ENCODE results near the gene SOX12. TPM values are rescaled to one million over a fixed set of nuclear protein-coding genes. Genes with fewer than 3 reads are reported as not detected.

SOX12 gene
- total RNA-seq, 1 donor from 2014 or later: 39.6 TPM

GRCh38 chr20:278607-279571 lies 46.5 kb upstream of the SOX12 start:
- H3K27ac Mint-ChIP-seq (ENCODE audit: unreplicated experiment): no peak overlapping the region
- H3K4me3 Mint-ChIP-seq (ENCODE audit: unreplicated experiment): no peak overlapping the region
- no peaks in the 10 kb centered on the region for H3K27me3 Mint-ChIP-seq (ENCODE audit: low read depth)
- no peak for DNase-seq (ENCODE audit: low spot score)
- no peaks in the 10 kb centered on the region for H3K9me3 Mint-ChIP-seq (ENCODE audit: low read depth)
- H3K4me1 Mint-ChIP-seq (ENCODE audit: low read depth): no peaks in the 10 kb centered on the region
- TF ChIP-seq CTCF (IDR thresholded peaks at IDR 0.05): no peak
- H3K36me3 Mint-ChIP-seq (ENCODE audit: low read depth): peaks cover 33% of the 10 kb centered on the region

DNA sequence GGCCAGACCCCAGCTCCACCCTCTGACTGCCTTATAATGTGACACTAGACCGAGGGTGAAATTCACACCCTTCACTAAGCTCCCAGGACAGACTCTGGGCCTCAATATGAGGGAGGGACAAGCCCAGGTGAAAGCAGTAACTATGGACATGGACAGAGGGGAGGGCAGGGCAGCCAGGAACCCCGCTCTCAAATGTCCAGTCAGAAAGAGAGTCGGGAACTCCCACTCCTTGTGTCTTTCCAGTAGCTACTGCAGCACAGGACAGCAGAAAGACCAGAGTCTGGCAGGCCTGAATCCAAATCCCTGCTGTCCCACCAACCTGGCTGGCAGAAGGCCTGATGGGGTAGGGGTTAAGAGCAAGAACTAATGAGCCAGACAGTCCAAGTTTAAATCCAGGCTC lies 41.2 kb upstream of the SOX12 start:
- no peak overlapping the region for H3K27ac Mint-ChIP-seq (ENCODE audit: unreplicated experiment)
- no peak overlapping the region for H3K4me3 Mint-ChIP-seq (ENCODE audit: unreplicated experiment)

DNA sequence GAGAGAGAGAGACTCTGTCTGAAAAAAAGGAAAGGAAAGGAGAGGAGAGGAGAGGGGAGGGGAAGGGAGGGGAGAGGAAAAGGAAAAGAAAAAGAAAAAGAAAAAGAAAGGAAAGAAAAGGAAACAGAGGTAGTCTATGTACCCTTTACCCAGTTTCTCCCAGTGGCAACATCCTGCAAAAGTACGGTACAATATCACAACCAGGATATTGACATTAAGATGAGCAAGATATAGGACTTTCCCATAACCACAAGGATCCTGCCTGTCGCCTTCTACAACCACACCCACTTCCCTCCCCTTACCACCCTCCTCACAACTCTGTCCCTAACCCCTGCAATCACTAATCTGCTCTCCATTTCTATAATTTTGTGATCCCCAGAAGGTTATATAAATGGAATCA lies 38.8 kb upstream of the SOX12 start:
- H3K27me3 Mint-ChIP-seq (ENCODE audit: low read depth): no peaks in the 10 kb centered on the region
- TF ChIP-seq CTCF (IDR thresholded peaks at IDR 0.05): no peak
- no peak overlapping the region for H3K27ac Mint-ChIP-seq (ENCODE audit: unreplicated experiment)
- peaks cover 13% of the 10 kb centered on the region for H3K4me1 Mint-ChIP-seq (ENCODE audit: low read depth)
- DNase-seq (ENCODE audit: low spot score): no peak
- peaks cover 4% of the 10 kb centered on the region for H3K9me3 Mint-ChIP-seq (ENCODE audit: low read depth)
- peaks cover 7% of the 10 kb centered on the region for H3K36me3 Mint-ChIP-seq (ENCODE audit: low read depth)
- no peak overlapping the region for H3K4me3 Mint-ChIP-seq (ENCODE audit: unreplicated experiment)

More for the DNA sequence above, 41.2 kb upstream of the SOX12 start:
- Mint-ChIP-seq H3K9me3 (ENCODE audit: low read depth) (peaks cover 2% of the 10 kb centered on the region), H3K27me3 (ENCODE audit: low read depth) (no peaks in the 10 kb centered on the region), H3K4me1 (ENCODE audit: low read depth) (peaks cover 5% of the 10 kb centered on the region), H3K36me3 (ENCODE audit: low read depth) (peaks cover 9% of the 10 kb centered on the region)
- no peak for DNase-seq (ENCODE audit: low spot score)
- TF ChIP-seq CTCF (IDR thresholded peaks at IDR 0.05): no peak

DNA sequence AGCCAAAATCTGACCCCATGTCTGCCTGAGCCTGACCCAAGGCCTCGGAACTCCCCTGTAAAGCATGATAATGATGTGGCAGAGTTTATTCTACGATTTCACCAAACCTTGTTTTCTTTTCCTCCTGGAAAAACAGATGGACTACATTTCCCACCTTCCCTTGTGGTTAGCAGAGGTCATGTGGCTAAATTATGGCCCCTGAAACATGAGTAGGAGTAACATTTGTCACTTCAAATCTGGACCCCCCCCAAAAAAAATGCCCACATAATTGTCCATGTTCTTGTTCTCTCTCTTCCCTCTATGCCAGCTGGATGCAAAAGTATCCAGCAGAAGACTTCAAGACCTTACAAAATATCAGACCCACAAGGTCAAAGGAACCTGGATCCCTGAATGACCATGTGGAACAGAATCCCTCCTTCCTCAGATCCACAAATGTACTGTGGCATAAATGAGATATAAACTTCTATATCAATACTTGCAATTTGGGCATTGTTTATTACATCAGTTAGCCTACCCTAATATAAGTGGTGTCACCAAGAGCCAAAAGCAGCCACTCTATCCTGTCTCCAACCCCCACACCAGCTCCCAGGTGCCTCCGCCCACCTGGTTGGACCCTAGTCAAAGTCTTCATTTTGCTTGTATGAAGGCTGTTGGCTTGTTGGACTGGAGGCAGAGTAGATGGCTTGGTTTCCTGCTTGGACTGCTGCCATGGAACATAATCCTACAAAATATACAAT lies 36.2 kb upstream of the SOX12 start:
- peaks cover 15% of the 10 kb centered on the region for H3K4me1 Mint-ChIP-seq (ENCODE audit: low read depth)
- no peak overlapping the region for H3K27ac Mint-ChIP-seq (ENCODE audit: unreplicated experiment)
- DNase-seq (ENCODE audit: low spot score): no peak
- no peak overlapping the region for H3K4me3 Mint-ChIP-seq (ENCODE audit: unreplicated experiment)
- peaks cover 4% of the 10 kb centered on the region for H3K9me3 Mint-ChIP-seq (ENCODE audit: low read depth)
- H3K27me3 Mint-ChIP-seq (ENCODE audit: low read depth): no peaks in the 10 kb centered on the region
- TF ChIP-seq CTCF (IDR thresholded peaks at IDR 0.05): no peak
- peaks cover 2% of the 10 kb centered on the region for H3K36me3 Mint-ChIP-seq (ENCODE audit: low read depth)

DNA sequence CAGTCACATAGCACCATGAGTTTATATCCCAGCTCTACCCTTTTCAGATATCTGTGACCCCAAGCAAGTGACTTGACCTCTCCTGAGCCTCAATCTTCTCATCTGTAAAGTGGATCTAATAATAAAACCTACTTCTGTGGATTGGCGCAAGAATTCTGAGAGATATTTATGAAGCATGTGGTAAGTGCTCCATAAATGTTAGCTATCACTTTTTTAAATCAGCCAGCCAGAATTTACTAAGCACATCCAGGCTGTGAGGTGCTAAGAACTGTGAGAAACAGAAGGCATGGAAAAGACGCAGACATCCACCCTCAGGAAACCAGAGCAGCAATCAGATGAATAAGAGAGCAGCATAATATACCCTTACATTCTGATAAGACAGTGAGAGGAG lies 35.7 kb upstream of the SOX12 start:
- peaks cover 2% of the 10 kb centered on the region for H3K36me3 Mint-ChIP-seq (ENCODE audit: low read depth)
- H3K27ac Mint-ChIP-seq (ENCODE audit: unreplicated experiment): no peak overlapping the region
- no peak for DNase-seq (ENCODE audit: low spot score)
- H3K9me3 Mint-ChIP-seq (ENCODE audit: low read depth): peaks cover 4% of the 10 kb centered on the region
- no peak for TF ChIP-seq CTCF (IDR thresholded peaks at IDR 0.05)
- H3K4me1 Mint-ChIP-seq (ENCODE audit: low read depth): peaks cover 15% of the 10 kb centered on the region
- no peaks in the 10 kb centered on the region for H3K27me3 Mint-ChIP-seq (ENCODE audit: low read depth)
- no peak overlapping the region for H3K4me3 Mint-ChIP-seq (ENCODE audit: unreplicated experiment)
